Esophagus muscularis mucosa (tissue), 4 donors: ENCODE results near the gene REV1. TPM values are rescaled to one million over a fixed set of nuclear protein-coding genes. Genes with fewer than 3 reads are reported as not detected.
A peak's percentile ranks its signal among the peaks of the same experiment; 100 is the strongest.

ENCODE experiments used
- DNase-seq: peaks from one replicate; pipeline ENCODE4 v3.0.0-alpha.2; 2017; ENCODE audit errors: extremely low spot score
- H3K27ac ChIP-seq, 4 donors: fragments of 200-600 bp; sonication (generic); replicated peaks in 1 of 4; 1 replicate in 3 of 4; 2 replicates in 1 of 4; pipeline ENCODE4 v1.5.1; 2016 to 2019; ENCODE audit warnings: mild to moderate bottlenecking in 1 of 4
- H3K27me3 ChIP-seq, 4 donors: fragments of 200-600 bp; sonication (generic); one replicate each; pipeline versions ENCODE4 v1.5.1 to v1.6.0; 2016 to 2019
- H3K36me3 ChIP-seq, 4 donors: fragments of 200-600 bp; sonication (generic); one replicate each; pipeline ENCODE4 v1.5.1; 2016 to 2019
- H3K4me1 ChIP-seq, 4 donors: fragments of 200-600 bp; sonication (generic); one replicate each; pipeline ENCODE4 v1.5.1; 2016 to 2019
- H3K4me3 ChIP-seq, 4 donors: fragments of 200-600 bp; sonication (generic); 1 replicate in 2 of 4; 2 replicates in 2 of 4; pipeline ENCODE4 v1.5.1; 2016 to 2019; ENCODE audit warnings: mild to moderate bottlenecking in 4 of 4, moderate library complexity in 1 of 4
- H3K9me3 ChIP-seq, 4 donors: fragments of 200-600 bp; sonication (generic); 1 replicate in 3 of 4; 2 replicates in 1 of 4; pipeline ENCODE4 v1.5.1; 2016 to 2019
- CTCF ChIP-seq, 3 experiments: fragments of 200-600 bp in 2 of 3; fragments of 450-650 bp in 1 of 3; sonication (generic) in 2 of 3; IDR thresholded peaks; one replicate each; pipeline ENCODE4 v1.5.1; 2017 to 2019; ENCODE audit warnings: antibody characterized with exemption in 3 of 3, mild to moderate bottlenecking in 2 of 3, moderate library complexity in 1 of 3
- EP300 ChIP-seq: sonication (generic); formaldehyde crosslinking; IDR thresholded peaks from one replicate; pipeline ENCODE4 v1.6.1; 2017; ENCODE audit warnings: antibody characterized with exemption
- POLR2A ChIP-seq: fragments of 450-650 bp; IDR thresholded peaks from one replicate; pipeline ENCODE4 v1.6.1; 2017; ENCODE audit warnings: antibody characterized with exemption, moderate library complexity, mild to moderate bottlenecking, low read depth
- POLR2AphosphoS5 ChIP-seq, 2 donors: sonication (generic); formaldehyde crosslinking; IDR thresholded peaks; one replicate each; pipeline ENCODE4 v1.6.1; 2017; ENCODE audit warnings: antibody characterized with exemption in 2 of 2
- WGBS: methylation state at CpG from one replicate; pipeline ENCODE4 v1.1.5; 2018; 5-methylcytosine and 5-hydroxymethylcytosine counted together
- intact Hi-C: fragments of 100-400 bp; cut with DNase I; formaldehyde crosslinking; loops from one replicate; pipeline ENCODE4 v1.15.1; 2023
- total RNA-seq, 4 donors: library from RNA; depleted of rRNA; stranded (reverse); fragments of >200 nt; gene quantifications; one replicate each; pipeline versions ENCODE4 v1.1.0 to v1.2.1, GENCODE V29; 2016

Gene REV1
- total RNA-seq, 4 donors from 2014 or later: 26.7 to 47.7 (median 31.4) TPM

- TF ChIP-seq POLR2AphosphoS5 (IDR thresholded peaks at IDR 0.05) (no peak), CTCF (IDR thresholded peaks at IDR 0.05) (no peak), EP300 (no peak), POLR2A (no peak)
- H3K27me3 ChIP-seq: no peaks in the 10 kb centered on the region
- no peak overlapping the region for H3K27ac ChIP-seq
- H3K9me3 ChIP-seq: no peaks in the 10 kb centered on the region
- no peak for DNase-seq
- intact Hi-C loops: no loop called here
- peaks cover 9 to 43% (median 23%) of the 10 kb centered on the region in 4 donors for H3K36me3 ChIP-seq
- H3K4me1 ChIP-seq: peaks cover 2 to 14% (median 7%) of the 10 kb centered on the region in 4 donors
- 99% methylated on average over 10 of the region's 10 CpGs for WGBS
- H3K4me3 ChIP-seq: no peak overlapping the region
These were observed 52.9 kb downstream of the REV1 start for GRCh38 chr2:99436874-99437273.

- TF ChIP-seq POLR2AphosphoS5 (IDR thresholded peaks at IDR 0.05) (no peak), EP300 (no peak), CTCF (IDR thresholded peaks at IDR 0.05) (no peak), POLR2A (no peak)
- H3K4me3 ChIP-seq: no peak overlapping the region
- H3K9me3 ChIP-seq: no peaks in the 10 kb centered on the region
- H3K27ac ChIP-seq: no peak overlapping the region
- no peak for DNase-seq
- WGBS: 81% methylated on average over 2 of the region's 2 CpGs
- H3K36me3 ChIP-seq: peaks cover 6 to 56% (median 15%) of the 10 kb centered on the region in 4 donors
- intact Hi-C loops: loop anchor here (5.0 kb wide), 1 partner anchor 59 kb away; the partner anchor contains the start of gene REV1
- H3K4me1 ChIP-seq: peaks cover 14 to 32% (median 26%) of the 10 kb centered on the region in 4 donors
- H3K27me3 ChIP-seq: no peaks in the 10 kb centered on the region
These were observed 56.5 kb downstream of the REV1 start for GRCh38 chr2:99433340-99433739.

GRCh38 chr2:99431587-99432275, 58.1 kb downstream of the REV1 start:
- no peaks in the 10 kb centered on the region for H3K27me3 ChIP-seq
- 72% methylated on average over 10 of the region's 12 CpGs for WGBS
- no peak overlapping the region for H3K4me3 ChIP-seq
- intact Hi-C loops: loop anchor here (5.0 kb wide), 1 partner anchor 61 kb away; the partner anchor contains the start of gene REV1
- H3K36me3 ChIP-seq: peaks cover 4 to 59% (median 21%) of the 10 kb centered on the region in 4 donors
- no peak for DNase-seq
- no peaks in the 10 kb centered on the region for H3K9me3 ChIP-seq
- peak in 1 of 2 donors; percentile 18 for TF ChIP-seq POLR2AphosphoS5 (IDR thresholded peaks at IDR 0.05)
- TF ChIP-seq CTCF (IDR thresholded peaks at IDR 0.05): no peak
- peak overlapping the region; percentile 16 to 70 (median 50) for H3K27ac ChIP-seq
- peaks cover 14 to 32% (median 26%) of the 10 kb centered on the region in 4 donors for H3K4me1 ChIP-seq

GRCh38 chr2:99430614-99431291, 59.1 kb downstream of the REV1 start:
- H3K9me3 ChIP-seq: no peaks in the 10 kb centered on the region
- intact Hi-C loops: loop anchor here (5.0 kb wide), 1 partner anchor 62 kb away; the partner anchor contains the start of gene REV1
- H3K27ac ChIP-seq: peak overlapping the region; percentile 16 to 70 (median 50)
- TF ChIP-seq POLR2AphosphoS5 (IDR thresholded peaks at IDR 0.05): no peak
- TF ChIP-seq CTCF (IDR thresholded peaks at IDR 0.05): no peak
- TF ChIP-seq EP300: no peak
- no peak for TF ChIP-seq POLR2A
- H3K4me1 ChIP-seq: peaks cover 14 to 33% (median 26%) of the 10 kb centered on the region in 4 donors
- peaks cover 4 to 63% (median 26%) of the 10 kb centered on the region in 4 donors for H3K36me3 ChIP-seq
- no peak for DNase-seq
- H3K27me3 ChIP-seq: no peaks in the 10 kb centered on the region
- 49% methylated on average over 4 of the region's 4 CpGs for WGBS
- no peak overlapping the region for H3K4me3 ChIP-seq
